Kidney tubule cell (primary cell): ENCODE results near the gene FABP2.
"Not testable (repeated sequence)": the region's sequence is repeated elsewhere in the genome, so short reads cannot be mapped to it uniquely, and the experiment has no call there.

Experiments used
- DNase-seq: peaks from one replicate; pipeline ENCODE4 v3.0.0-alpha.2; 2018; ENCODE audit warnings: low spot score

Gene FABP2

DNA sequence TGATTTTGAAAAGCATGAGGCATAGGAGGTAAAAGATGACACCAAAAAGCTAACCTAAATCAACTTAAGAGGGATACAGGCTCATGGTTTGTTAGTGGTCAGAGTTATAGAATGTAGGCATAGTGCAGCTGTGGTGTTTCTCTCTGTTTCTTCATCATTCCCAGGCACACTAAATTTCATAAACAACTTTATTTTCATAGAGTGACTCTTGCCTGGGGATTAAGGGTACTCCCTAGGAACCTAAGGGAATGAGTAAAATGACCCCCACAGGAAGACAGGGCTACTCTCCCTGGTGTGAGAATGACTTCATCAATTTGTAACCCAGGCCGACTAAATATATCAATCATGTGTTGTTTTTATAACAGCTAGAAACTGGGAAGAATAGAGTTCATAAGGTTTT, 11.1 kb downstream of the FABP2 start:
- DNase-seq, result no peak

DNA sequence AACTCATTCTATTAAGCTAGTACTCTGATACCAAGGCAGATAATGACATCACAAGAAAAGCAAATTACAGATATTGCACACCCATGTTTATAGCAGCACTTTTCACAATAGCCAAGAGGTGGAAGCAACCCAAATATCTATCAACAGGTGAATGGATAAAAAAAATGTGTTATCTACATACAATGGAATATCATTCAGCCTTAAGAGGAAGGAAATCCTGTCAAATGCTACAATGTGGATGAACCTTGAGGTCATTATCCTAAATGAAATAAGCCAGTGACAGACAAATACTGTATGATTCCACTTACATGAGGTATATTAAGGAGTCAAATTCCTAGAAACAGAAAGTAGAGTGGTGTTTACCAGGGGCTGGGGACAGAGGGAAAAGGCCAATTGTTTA, 14.3 kb downstream of the FABP2 start:
- DNase-seq, result no peak

DNA sequence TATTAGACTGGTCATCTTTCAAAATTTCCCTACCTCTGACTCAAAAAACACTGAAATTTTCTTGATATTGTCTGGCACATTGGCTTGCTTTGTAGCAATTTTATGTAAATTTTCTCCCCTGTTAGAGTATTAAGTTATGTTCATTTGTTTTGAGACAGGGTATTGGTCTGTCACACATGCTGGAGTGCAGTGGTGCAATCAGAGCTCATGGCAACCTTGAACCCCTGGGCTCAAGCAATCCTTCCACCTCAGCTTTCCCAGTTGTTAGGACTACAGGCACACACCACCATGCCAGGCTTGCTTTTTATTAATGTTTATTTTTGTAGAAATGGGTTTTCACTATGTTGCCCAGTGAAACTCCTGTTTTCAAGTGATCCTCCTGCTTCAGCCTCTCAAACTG, 17.5 kb downstream of the FABP2 start:
- DNase-seq, result no peak

DNA sequence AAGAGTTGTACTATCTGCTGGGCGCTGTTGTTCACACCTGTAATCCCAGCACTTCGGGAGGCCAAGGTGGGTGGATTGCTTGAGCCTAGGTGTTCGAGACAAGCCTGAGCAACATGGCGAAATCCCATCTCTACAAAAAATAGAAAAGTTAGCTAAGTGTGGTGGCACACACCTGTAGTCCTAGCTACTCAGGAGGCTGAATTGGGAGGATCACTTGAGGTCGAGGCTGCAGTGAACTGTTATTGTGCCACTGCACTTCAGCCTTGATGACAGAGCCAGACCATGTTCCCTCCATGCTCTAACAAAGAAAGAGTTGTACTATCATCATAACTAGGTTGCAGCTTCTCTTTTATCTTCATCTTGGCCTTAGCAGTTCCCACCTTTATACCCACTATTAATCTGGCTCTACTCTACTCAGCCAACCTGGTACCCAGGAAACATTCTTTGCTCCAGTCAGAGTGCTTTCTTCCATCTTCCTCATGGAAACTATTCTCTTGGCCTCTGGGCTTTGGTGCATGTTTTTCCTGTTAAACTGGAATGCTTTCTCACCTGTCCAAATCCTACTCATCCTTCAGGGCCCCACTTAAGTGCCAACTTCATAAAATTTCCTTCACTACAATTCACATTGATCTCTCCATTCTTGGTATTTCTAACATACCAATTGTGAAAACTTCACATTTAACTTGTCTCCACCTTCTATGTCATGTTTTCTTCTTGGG, 18.2 kb downstream of the FABP2 start:
- no peak for DNase-seq

DNA sequence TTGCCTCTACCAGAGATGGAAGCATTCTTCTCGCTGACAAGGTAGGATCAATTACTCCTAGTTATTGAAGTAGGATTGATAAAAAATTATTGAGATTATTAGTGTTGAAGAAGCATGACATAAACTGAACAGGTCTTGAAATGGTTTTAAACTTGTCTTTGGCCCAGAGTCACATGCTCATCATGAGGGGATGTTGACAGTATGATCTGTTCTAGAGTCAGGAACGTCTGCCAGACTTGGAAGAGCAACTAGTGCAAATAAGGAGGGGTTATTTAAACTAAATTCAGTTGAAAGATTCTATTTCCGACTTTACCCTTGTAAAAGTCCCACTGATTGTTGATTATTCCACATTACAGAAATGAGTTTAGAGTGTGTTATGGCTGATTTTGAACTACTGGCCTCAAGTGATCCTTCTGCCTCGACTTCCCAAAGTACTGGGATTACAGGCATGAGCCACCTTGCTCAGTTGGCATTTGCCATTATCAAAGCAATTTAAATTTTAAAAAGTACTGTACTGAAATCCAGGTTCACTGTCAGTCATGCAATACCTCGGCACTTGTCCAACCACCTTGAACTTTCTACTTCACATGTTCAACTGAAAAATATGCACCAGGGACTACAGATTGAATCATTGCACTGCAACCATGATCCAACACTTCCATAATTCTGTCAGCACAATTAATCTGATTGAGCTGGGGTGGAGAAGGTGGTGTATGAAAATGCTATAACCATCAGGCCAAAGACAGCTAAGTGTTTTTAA, 19.7 kb downstream of the FABP2 start:
- DNase-seq, result no peak

DNA sequence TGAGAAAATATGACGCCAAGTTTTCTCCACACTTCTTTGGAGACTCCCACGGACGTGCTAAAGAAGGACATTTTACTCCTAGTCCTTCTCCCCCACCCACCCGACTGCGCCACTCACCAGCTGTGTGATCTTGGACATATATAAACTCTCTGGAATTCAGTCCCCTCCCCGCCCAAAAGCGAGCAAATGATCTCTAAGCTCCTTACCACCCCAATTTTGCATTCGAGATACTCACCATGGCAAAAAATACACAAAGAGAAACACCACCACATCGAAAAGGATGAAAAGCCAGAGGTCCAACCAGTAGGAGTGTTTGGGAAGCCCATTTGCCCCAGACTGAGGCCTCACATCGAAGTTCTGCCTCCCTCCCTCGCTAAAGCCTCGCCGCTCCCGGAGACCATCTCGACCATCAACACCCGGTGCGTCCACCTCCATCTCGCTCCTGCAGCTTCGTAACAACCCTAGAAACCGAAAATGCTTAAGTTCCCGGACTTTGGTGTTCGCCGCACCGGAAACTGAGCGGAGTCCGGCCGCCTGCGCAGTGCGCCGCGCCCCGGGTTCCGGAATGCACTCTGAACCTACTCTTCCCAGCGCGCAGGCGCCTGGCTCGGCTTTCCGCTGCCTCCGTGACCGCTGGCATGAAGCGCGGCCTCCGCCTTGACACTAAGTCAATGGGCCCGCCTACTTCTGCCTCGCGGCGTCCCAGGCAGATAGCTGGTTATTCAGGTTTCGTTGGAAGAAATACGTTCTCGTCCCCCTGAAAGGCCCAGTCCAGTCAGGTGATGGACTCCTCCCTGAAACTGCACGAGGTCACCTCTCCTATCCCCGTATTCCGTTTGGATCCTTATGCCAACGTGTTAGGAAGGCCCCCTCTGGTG, 21.6 kb downstream of the FABP2 start:
- DNase-seq, result peak; percentile 98

DNA sequence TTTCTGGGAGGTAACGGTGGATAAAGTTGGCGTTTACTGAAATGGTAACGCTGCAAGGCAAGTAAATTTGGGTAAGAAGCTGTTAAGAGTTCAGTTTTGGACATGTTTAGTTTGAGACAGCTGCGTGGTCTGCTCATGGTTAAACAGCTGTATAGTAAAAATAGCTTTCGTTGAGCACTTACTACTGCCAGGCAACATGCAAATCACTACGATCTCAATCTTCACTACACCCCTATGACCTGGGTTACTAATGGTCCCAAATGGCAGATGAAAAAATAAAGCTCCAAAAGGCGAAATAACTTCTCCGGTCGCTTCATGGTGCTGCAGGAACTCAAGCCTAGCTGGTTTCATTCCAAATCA, 22.2 kb downstream of the FABP2 start:
- DNase-seq, result no peak

DNA sequence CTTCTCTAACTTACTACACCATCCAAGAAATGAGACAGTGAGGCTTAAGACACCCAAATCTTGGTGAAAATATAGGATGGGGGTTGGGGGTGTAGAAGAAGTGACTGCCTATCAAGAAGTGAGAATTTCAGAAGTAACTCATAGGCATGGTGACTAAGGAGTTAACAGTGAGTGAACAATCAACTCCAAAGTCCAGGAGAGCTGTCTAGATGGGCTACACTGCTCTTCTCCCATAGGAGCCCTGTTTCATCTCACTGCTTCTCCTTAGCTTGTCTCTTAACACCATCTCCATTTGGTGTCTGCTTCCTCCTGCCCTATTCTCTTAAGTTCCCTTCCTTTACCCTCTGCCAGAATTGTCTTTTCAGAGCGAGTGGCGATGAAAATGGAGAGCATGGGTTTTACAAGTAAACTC, 22.7 kb downstream of the FABP2 start:
- peak; percentile 41 for DNase-seq

DNA sequence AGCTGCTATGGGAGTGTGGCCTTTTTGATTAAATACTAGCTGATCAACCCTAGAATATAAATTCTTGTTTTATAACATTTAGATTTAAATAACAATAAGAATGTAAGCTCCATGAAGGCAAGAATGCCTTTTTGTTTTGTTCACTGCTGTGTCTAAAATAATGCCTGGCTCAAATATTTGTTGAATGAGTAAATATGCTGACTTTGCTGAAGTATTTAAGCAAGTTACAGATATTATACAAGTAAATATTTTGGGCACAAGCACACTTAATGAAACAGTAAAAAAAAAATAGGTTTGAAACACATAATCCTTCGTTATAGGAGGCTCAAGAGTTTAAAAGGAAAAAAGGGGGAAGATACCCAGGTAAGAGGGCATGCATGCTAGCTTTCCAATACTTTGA, 24.1 kb downstream of the FABP2 start:
- DNase-seq, result no peak

DNA sequence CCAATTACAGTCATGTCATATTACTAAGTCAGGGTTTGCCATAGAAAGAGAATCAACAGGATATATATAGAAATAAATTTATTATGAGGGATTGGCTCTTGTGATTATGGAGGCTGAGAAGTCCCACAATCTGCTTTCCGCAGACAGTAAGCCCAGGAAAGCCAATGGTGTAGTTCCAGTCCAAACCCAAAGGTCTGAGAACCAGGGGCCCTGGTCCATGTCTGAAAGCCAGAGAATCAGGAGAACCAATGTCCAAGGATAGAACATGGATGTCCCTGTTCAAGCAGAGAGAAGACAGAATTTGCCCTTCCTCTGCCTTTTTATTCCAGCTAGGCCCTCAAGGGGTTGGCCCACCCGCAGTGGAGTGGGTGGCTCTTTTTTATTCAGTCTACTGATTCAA, 25.6 kb downstream of the FABP2 start:
- DNase-seq, result no peak

DNA sequence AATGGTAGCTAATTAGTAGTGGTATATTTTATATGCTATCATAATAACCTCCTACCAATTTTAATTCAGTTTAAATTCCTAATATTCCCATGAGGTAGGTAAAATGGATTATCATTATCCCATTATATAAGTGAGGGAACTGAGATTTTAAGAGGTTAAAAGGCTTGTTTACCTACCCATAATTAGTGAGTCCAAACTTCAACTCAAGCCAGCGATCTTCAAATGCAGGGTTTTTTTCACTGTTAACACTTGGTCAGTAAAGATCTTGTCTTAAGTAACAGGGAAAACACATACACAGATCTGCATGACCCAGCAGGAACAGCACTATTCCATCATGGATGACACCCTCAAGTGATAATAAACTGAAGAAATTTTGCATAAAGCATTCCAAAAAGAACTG, 31.3 kb downstream of the FABP2 start:
- no peak for DNase-seq

DNA sequence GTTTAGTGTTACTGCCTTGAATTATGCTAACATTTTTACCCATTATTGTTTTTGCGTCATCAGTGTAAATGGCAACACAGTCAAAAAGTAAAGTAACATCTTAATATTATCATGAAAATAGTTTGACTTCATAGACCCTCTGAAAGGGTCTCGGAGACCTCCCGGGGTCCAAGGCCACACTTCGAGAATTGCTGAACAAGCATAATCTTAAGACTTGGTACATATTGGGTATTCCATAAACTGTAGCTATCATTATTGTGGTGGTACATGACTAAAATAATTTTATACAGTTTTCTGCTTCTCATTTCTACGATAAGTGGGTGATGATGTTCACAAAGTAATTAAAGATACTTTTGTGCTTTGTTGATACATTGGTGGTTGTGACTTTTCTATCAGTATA, 32.6 kb downstream of the FABP2 start:
- no peak for DNase-seq

DNA sequence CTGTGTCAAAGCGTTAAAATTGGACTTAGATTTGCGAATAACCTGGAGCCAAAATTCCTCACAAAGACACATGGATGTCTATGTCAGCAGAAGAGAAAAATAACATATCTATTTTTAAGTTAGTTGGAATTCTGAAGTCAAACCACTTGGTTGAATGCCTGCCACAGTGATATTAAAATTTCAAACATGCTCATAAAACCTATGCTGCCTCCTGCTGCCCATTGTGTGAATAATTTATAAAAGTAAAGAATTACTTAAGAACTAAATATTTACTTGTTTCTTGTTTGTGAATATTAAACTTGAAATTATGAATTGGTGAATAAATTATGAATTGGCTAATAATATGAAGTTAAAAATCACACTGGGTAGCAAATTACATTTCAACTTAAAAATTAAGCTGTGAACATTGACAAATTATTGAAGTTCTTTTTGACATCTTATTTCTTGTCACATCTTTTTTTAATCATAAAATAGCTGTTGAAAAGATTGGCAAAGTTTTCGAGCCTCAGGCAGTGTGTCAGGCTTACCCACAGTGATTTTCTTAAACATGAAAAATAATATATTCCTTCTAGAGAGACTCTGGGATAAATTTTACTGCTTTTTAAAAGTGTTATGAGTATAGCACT, 35.4 kb downstream of the FABP2 start:
- peak; percentile 63 for DNase-seq

DNA sequence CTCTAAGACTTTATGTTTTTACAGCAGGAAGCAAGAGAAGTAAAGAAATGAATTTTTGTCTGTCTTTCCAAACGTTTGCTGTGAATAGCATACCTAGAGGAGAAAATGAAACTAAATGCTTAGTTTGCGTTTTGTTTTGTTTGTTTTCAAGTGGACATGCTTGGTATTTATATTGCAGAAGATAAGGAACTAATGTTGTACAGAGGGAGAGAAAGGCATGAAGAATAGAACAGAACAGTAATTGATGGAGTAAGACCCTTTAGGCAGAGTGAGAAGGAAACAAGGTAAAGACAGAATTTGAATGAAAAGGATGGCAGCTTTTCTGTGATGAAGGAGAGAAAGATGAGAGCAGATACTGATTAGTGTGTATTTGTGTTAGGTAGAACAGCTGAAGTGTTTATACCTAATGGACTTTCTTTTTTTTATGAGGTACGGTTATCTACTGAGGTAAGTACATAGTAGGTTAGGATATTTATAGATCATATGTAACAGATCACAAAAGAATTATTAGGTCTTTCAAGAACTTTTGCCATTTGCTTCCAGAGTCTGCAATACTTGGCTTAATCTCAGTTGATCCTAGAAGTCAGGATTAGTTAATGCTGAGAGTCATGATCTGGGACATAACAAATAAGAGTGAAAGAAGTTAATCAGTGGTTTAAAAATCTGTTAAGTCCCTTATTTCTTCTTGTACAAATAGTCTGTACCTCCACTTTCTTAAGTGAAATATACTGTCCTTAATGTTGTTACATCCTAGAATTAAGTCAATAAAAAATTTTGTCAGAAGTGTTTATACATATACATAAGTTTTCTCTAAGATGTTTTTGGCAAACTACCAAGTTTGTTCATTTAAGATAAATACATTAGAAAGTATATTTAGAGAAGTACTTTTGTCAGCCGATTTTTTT, 36.8 kb downstream of the FABP2 start:
- DNase-seq, result peak; percentile 34

DNA sequence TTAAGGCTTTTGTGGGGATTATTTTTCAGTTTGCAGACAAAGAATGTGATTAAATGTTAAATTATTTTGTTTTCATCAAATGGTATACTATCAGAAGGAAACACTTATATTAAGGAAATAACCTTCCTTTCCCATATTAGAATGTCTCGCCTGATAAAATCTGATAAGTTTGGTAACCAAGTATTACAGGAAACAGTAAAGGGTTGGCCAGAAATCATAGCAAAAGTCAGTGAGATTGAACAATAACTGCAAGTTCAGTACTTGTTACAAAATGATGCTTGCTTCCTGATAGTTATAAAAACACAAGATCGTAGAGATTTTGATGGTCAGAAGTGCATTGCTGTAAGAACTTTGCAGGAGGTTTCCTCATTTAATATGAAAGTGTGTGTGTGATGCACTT, 40.5 kb downstream of the FABP2 start:
- DNase-seq, result no peak

DNA sequence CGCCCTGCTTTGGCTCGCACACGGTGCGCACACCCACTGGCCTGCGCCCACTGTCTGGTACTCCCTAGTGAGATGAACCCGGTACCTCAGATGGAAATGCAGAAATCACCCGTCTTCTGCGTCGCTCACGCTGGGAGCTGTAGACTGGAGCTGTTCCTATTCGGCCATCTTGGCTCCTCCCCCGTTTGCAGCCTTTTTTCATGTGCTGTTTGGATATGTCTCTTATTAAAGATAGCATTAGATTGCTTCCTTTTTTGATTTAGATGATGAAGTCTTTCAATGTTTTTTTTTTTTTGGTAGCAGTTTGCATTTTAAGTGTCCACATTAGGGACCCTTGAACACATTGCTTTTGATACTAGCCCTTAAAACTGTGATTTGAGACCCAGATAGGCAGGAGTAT, 42.0 kb downstream of the FABP2 start:
- not testable (repeated sequence) for DNase-seq

DNA sequence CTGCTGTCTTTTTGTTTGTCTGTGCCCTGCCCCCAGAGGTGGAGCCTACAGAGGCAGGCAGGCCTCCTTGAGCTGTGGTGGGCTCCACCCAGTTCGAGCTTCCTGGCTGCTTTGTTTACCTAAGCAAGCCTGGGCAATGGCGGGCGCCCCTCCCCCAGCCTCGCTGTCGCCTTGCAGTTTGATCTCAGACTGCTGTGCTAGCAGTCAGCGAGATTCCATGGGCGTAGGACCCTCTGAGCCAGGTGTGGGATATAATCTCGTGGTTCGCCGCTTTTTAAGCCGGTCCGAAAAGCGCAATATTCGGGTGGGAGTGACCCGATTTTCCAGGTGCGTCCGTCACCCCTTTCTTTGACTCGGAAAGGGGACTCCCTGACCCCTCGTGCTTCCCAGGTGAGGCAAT, 42.4 kb downstream of the FABP2 start:
- DNase-seq, result not testable (repeated sequence)

DNA sequence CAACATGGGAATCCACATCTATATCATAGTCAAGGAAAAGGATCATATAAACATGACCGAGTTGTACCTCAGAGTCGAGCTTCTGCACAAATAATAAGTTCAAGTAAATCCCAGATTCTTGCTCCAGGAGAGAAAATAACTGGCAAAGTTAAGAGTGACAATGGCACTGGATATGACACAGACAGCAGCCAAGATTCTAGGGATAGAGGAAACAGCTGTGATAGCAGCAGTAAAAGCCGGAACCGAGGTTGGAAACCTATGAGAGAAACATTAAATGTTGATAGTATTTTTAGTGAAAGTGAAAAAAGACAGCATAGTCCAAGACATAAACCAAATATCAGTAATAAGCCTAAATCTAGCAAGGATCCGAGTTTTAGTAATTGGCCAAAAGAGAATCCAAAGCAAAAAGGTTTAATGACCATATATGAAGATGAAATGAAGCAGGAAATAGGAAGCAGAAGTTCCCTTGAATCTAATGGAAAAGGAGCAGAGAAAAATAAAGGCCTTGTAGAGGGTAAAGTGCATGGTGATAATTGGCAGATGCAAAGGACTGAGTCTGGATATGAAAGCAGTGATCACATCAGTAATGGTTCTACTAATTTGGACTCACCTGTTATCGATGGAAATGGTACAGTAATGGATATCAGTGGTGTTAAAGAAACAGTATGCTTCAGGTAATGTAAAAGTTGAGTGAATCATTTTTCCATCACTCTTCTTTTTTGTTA, 50.4 kb downstream of the FABP2 start:
- DNase-seq, result no peak

DNA sequence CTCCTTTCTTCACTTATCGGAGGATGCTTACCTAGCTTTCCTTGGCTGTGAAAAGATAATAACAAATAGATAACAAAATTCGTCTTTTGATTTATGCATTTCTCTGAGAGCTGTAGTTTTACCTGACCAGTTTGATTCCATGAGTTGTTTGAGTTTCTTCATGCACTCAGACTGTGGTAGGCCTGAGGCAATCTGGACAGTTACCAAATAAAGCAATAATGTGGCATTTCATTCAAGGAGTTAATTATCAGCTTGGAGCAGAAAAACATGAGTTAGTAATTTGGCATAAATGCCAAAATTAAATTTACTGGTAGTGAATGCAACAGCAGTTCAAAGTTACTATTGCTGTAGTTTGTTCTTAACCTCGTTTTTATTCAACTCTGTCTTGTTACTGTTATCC, 53.5 kb downstream of the FABP2 start:
- peak; percentile 9 for DNase-seq
